GM12864 (cell line): Measurements from ENCODE around the gene CORO2B.

Experiments
- DNase-seq: peaks from one replicate; pipeline ENCODE4 v3.0.0-alpha.2; 2011; ENCODE audit warnings: low read depth
- H3K4me3 ChIP-seq: 2 replicates; pipeline ENCODE4 v1.5.1; 2011; ENCODE audit warnings: mild to moderate bottlenecking, low read depth, low read length, control low read depth
- TF ChIP-seq, protein P1 (sequence below): IDR thresholded peaks from 2 replicates; pipeline ENCODE4 v1.5.1; 2011; ENCODE audit warnings: low read depth, mild to moderate bottlenecking, moderate library complexity, low read length, control low read depth, inconsistent platforms; ENCODE audit errors: missing control alignments

Gene CORO2B

DNA sequence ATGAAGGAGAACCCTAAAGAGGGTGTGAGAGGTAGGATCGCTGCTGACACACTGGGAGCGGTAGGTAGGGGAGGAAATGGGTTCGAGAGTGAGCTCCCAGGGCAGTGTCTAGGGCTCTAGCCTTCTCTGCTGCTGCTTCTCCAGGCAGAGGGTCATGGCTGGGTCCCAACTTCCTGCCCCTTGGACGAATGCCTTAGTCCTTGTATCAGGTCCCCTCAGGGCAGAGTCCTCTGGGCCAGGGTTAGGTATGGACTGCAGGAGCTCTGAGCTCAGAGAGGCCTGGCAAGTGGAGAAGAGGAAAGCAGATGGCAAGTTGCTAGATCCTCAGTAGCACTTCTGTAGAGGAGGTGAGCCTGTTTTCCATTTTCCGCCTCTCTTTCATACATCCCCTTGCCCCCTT is 2.9 kb downstream of the CORO2B start:
- no peak overlapping the region for H3K4me3 ChIP-seq
- DNase-seq = no peak
- TF ChIP-seq, protein P1, sequence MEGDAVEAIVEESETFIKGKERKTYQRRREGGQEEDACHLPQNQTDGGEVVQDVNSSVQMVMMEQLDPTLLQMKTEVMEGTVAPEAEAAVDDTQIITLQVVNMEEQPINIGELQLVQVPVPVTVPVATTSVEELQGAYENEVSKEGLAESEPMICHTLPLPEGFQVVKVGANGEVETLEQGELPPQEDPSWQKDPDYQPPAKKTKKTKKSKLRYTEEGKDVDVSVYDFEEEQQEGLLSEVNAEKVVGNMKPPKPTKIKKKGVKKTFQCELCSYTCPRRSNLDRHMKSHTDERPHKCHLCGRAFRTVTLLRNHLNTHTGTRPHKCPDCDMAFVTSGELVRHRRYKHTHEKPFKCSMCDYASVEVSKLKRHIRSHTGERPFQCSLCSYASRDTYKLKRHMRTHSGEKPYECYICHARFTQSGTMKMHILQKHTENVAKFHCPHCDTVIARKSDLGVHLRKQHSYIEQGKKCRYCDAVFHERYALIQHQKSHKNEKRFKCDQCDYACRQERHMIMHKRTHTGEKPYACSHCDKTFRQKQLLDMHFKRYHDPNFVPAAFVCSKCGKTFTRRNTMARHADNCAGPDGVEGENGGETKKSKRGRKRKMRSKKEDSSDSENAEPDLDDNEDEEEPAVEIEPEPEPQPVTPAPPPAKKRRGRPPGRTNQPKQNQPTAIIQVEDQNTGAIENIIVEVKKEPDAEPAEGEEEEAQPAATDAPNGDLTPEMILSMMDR = no peak

DNA sequence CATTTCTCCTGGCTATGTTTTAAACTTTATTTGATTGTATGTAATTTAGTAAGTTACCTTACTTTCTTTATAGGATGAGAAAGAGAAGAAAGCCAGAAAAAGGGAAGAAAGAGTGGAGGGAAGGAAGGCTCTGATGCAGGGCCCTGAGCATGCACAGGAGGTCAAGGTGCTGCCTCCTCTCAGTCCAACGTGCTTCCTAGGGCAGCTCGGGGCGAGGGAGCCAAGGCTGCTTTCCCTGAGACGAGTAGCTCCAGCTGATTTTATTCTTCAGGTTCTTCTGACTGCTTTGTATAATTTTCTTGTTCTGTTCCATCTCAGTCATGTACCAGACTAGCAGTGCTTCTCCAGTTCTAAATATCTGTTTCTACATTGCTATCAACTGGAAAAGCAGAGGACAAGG is 3.4 kb downstream of the CORO2B start:
- H3K4me3 ChIP-seq = no peak overlapping the region
- TF ChIP-seq, protein P1 = no peak
- no peak for DNase-seq

DNA sequence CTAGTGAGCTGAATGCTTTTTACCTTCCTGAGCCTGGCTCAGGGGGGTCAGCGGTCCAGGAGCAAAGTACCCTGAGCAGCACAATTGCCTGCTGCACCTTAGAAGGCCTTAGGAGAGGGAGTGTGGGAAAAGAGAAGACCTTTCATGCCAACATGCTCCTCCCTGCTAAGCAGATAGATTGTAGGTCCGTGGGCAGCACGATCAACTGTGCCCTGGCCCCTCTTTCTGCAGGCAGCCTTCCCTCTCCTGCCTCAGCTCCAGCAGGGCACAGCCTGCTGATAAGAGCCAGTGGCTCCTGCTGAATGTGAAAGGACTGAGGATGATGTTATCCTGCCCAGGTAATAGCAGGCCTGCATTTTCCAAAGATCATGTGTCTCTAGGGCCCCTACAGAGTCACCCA is 4.1 kb downstream of the CORO2B start:
- TF ChIP-seq, protein P1 = no peak
- no peak overlapping the region for H3K4me3 ChIP-seq
- DNase-seq = no peak

DNA sequence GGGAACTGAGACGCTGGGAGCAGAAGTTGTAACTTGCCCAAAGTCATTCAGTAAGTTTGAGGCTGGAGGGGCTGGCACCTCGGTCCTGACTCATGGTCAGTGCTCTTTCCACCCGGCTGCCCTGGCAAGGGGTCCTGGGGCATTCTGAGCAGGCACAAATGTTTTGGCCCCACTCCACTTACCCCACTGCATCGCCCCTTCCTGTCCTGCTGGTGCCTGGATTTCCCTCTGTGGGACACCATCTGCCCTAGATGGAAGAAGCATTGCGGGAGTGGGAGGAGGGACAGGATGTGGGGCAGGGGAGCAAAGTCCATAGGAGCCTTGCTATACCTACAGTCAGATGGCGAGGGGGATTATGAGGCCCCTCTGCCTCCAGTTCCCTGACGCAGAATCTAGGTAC is 4.5 kb downstream of the CORO2B start:
- no peak for DNase-seq
- H3K4me3 ChIP-seq = no peak overlapping the region
- TF ChIP-seq, protein P1 = no peak

DNA sequence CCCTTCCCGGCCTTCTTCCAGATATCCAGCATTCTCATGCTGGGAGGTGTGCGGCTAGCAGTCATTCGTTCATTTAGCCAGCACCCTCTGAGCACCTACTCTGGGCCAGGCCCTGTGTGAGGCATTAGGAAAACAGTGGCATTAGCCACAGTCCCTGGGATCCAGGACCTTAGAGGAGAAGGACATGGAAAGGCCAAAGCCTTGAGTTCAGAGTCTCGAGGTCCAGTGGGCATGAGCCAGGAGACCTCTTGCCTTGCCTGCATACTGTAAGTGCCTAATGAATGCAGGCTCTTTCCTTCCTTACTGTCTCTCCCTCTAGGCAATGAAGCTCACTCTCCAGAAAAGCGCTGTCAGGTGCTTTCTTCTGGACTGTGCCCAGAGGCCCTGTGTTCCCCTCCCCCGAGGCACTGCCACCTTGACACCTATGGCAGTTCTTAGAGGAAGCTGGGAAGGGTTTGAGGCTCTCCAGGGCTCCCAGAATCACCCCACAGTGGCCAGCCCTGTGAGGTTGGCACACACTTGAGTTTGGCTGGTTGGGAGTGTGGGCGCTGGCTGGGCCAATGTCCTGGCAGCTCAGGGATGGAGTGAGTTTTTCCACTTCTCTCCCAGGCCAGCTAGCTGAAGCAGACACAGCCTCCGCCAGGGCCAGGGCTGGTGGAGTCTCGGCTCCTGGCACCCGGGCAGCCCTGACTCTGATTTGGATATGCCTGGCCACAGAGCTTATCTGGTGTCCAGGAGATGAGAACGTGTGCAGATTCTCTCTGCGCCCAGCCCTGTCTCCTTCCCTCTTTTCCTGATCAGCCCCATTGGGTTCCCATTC is 5.4 kb downstream of the CORO2B start:
- no peak for DNase-seq
- H3K4me3 ChIP-seq = no peak overlapping the region
- TF ChIP-seq, protein P1 = no peak

DNA sequence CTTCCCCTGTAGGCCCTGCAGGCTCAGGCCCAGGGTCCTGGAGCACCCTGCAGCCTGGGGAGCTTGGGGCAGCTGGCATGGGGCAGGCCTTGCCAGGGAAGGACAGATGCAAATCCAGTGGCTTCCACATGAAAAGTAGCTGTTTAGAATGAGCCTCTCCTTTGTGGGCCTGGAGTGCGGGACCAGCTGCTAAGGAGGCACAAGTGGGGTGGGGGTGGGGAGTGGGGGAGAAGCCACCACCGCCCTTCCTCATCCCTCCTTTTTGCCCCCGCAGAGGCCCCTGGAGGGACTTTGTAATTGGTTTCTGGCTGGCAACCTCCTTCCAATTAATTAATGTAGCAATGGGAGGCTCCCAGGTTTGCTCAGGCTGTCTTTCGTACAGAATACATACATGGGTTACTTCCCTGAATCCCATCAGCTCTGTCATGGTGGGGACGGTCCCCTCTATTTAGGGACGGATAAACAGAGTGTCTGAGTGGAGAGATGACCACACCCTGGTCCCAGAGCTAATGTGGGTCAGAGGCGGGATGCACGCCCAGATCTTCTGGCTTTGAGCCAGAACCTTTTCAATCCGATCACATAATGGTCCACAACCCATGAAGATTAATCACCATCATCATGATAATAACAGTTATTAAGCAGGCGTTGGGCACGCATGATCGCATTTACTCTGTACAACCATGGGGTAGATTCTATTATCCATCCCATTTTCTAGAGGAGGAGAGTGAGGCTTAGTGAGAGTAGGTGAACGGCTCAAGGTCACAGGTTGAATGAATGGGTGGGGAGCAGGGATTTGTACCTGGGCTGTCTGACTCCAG is 6.2 kb downstream of the CORO2B start:
- DNase-seq = no peak
- TF ChIP-seq, protein P1 = no peak
- H3K4me3 ChIP-seq = no peak overlapping the region
